Mesenchymal stem cell (in vitro differentiated cells and primary cell): ENCODE results near the gene TRIP12.
A peak's percentile ranks its signal among the peaks of the same experiment; 100 is the strongest.

Experiments
- DNase-seq: peaks from one replicate; pipeline ENCODE4 v3.0.0-alpha.2; 2013
- H2AFZ ChIP-seq: one replicate; pipeline ENCODE4 v1.6.1; 2013; ENCODE audit warnings: low read depth, mild to moderate bottlenecking, control low read depth, inconsistent platforms, low read length, moderate library complexity
- H2AK5ac ChIP-seq: 2 replicates; pipeline ENCODE4 v1.6.1; 2013; ENCODE audit warnings: low read length, moderate library complexity, mild to moderate bottlenecking, inconsistent platforms; ENCODE audit not compliant: severe bottlenecking
- H2BK120ac ChIP-seq: one replicate; pipeline ENCODE4 v1.6.1; 2013; ENCODE audit warnings: low read depth, mild to moderate bottlenecking, inconsistent platforms, low read length, moderate library complexity
- H2BK12ac ChIP-seq, 2 experiments: one replicate each; pipeline ENCODE4 v1.6.1; 2013; ENCODE audit warnings: inconsistent platforms in 2 of 2, low read length in 2 of 2, mild to moderate bottlenecking in 2 of 2, moderate library complexity in 2 of 2, control low read depth in 1 of 2
- H2BK15ac ChIP-seq: one replicate; pipeline ENCODE4 v1.6.1; 2013; ENCODE audit warnings: mild to moderate bottlenecking, low read depth, inconsistent platforms; ENCODE audit not compliant: poor library complexity, severe bottlenecking
- H2BK5ac ChIP-seq: 2 replicates; pipeline ENCODE4 v1.6.1; 2013; ENCODE audit warnings: low read depth, mild to moderate bottlenecking, low read length, control low read depth, inconsistent platforms; ENCODE audit not compliant: poor library complexity, severe bottlenecking
- H3K14ac ChIP-seq, 2 experiments: one replicate each; pipeline ENCODE4 v1.6.1; 2013; ENCODE audit warnings: inconsistent platforms in 2 of 2, low read length in 2 of 2, control low read depth in 1 of 2, mild to moderate bottlenecking in 1 of 2, moderate library complexity in 1 of 2
- H3K18ac ChIP-seq, 2 experiments: one replicate each; pipeline ENCODE4 v1.6.1; 2013; ENCODE audit warnings: inconsistent platforms in 2 of 2, low read length in 2 of 2, control low read depth in 1 of 2, low read depth in 1 of 2, mild to moderate bottlenecking in 1 of 2
- H3K23ac ChIP-seq, 2 experiments: one replicate each; pipeline ENCODE4 v1.6.1; 2013; ENCODE audit warnings: inconsistent platforms in 2 of 2, low read length in 2 of 2, mild to moderate bottlenecking in 2 of 2, moderate library complexity in 2 of 2, control low read depth in 1 of 2
- H3K27ac ChIP-seq: 2 replicates; pipeline ENCODE4 v1.5.1; 2013; ENCODE audit warnings: mild to moderate bottlenecking, moderate library complexity, low read length, control low read depth, inconsistent platforms; ENCODE audit not compliant: poor library complexity, severe bottlenecking
- H3K27me3 ChIP-seq, 2 experiments: 2 replicates each; pipeline versions ENCODE4 v1.6.1 to v1.7.0; 2013; ENCODE audit warnings: low read length in 2 of 2, mild to moderate bottlenecking in 2 of 2, moderate library complexity in 2 of 2, control low read depth in 1 of 2, inconsistent platforms in 1 of 2; ENCODE audit not compliant: control insufficient read depth in 1 of 2, insufficient read depth in 1 of 2
- H3K36me3 ChIP-seq, 2 experiments: 2 replicates each; pipeline versions ENCODE4 v1.6.1 to v1.7.0; 2013; ENCODE audit warnings: low read length in 2 of 2, control low read depth in 1 of 2, inconsistent platforms in 1 of 2, low read depth in 1 of 2, mild to moderate bottlenecking in 1 of 2; ENCODE audit not compliant: insufficient read depth in 2 of 2, control insufficient read depth in 1 of 2
- H3K4ac ChIP-seq, 2 experiments: one replicate each; pipeline ENCODE4 v1.6.1; 2013; ENCODE audit warnings: inconsistent platforms in 2 of 2, low read length in 2 of 2, mild to moderate bottlenecking in 2 of 2, moderate library complexity in 2 of 2, control low read depth in 1 of 2, low read depth in 1 of 2
- H3K4me1 ChIP-seq: 2 replicates; pipeline ENCODE4 v1.6.1; 2013; ENCODE audit warnings: low read depth, low read length, control low read depth; ENCODE audit not compliant: control insufficient read depth, insufficient read depth
- H3K4me2 ChIP-seq: 2 replicates; pipeline ENCODE4 v1.6.1; 2013; ENCODE audit warnings: low read length, mild to moderate bottlenecking, inconsistent platforms; ENCODE audit not compliant: poor library complexity, severe bottlenecking
- H3K4me3 ChIP-seq, 2 experiments: 2 replicates each; pipeline versions ENCODE4 v1.5.1 to v1.7.0; 2013; ENCODE audit warnings: low read length in 2 of 2, mild to moderate bottlenecking in 2 of 2, control low read depth in 1 of 2, low read depth in 1 of 2; ENCODE audit not compliant: insufficient read depth in 1 of 2
- H3K79me1 ChIP-seq: replicated peaks from 2 replicates; pipeline ENCODE4 v1.6.1; 2013; ENCODE audit warnings: mild to moderate bottlenecking, control low read depth, low read length, inconsistent platforms; ENCODE audit not compliant: poor library complexity, severe bottlenecking
- H3K9ac ChIP-seq: 2 replicates; pipeline ENCODE4 v1.7.0; 2013; ENCODE audit warnings: mild to moderate bottlenecking, low read length, moderate library complexity
- H3K9me3 ChIP-seq: 2 replicates; pipeline ENCODE4 v1.7.0; 2013; ENCODE audit warnings: mild to moderate bottlenecking, low read length; ENCODE audit not compliant: control insufficient read depth
- H4K8ac ChIP-seq: one replicate; pipeline ENCODE4 v1.6.1; 2013; ENCODE audit warnings: inconsistent platforms, mild to moderate bottlenecking, low read length, moderate library complexity
- H4K91ac ChIP-seq: one replicate; pipeline ENCODE4 v1.6.1; 2013; ENCODE audit warnings: mild to moderate bottlenecking, low read length, inconsistent platforms
- WGBS: methylation state at CpG from one replicate; pipeline ENCODE4 v1.1.7; 2013; ENCODE audit warnings: mixed read lengths; 5-methylcytosine and 5-hydroxymethylcytosine counted together

The TRIP12 gene

DNA sequence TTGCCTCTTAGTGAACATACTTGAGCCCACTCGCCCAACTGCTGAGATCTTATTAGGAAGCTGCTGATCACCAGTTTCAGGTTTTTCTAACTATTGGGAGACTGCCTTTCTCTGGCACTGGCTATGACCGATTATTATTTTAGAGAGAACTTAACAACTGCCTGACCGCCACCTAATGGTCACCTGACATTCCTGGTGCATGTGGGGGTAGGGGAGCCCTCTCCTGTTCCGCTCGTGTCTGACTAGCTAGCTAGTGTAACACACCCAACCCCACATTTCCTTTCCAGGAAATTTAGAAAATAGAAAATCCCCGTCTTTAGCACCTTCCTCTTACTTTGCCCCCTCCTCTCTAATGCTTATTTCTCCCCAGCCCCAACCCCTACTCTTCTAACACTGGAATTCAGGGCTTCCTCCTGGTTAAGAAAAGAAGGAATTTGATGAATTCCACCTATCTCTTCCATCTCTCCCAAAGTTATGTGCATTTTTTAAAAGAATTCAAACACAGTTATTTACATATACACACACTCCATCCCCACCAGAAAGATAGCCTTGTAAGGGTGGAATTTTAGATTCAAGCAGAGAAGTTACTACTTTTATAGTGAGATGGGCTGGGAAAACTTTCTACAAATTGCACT is 188.1 kb downstream of the TRIP12 start:
- Histone ChIP-seq H3K9ac (no peak overlapping the region), H3K14ac (no peak overlapping the region), H3K4ac (no peak overlapping the region), H3K23ac (no peak overlapping the region), H2BK12ac (no peak overlapping the region), H2BK5ac (no peak overlapping the region), H4K91ac (no peak overlapping the region), H3K79me1 (no peaks in the 10 kb centered on the region), H2BK15ac (no peak overlapping the region), H2AK5ac (no peak overlapping the region), H3K27ac (no peak overlapping the region), H3K4me2 (no peak overlapping the region), H3K27me3 (no peaks in the 10 kb centered on the region), H3K4me3 (no peak overlapping the region), H3K18ac (no peak overlapping the region), H4K8ac (no peak overlapping the region), H3K4me1 (no peaks in the 10 kb centered on the region), H3K36me3 (no peaks in the 10 kb centered on the region), H2BK120ac (no peak overlapping the region), H3K9me3 (peaks cover 18% of the 10 kb centered on the region), H2AFZ (no peak overlapping the region)
- 85% methylated on average over 6 of the region's 6 CpGs for WGBS
- DNase-seq: no peak

DNA sequence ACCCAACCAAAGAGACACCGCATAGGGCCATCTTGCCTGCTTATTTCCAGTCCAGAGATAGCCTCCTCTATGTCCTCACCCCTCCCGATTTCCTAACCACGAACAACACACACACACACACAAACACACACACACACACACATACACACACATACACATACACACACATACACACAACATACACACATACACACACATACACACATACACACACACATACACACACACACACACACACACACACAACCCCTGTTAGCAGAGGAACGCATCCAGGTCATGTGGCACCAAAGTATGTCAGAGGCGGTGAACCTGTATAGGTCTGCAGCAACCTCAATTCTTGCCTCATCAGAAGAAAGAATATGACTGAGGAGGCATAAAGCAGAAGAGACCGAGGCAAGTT is 188.9 kb downstream of the TRIP12 start:
- no peaks in the 10 kb centered on the region for H3K27me3 ChIP-seq
- H4K8ac ChIP-seq: no peak overlapping the region
- peaks cover 12% of the 10 kb centered on the region for H3K9me3 ChIP-seq
- H3K4me1 ChIP-seq: no peaks in the 10 kb centered on the region
- H2BK15ac ChIP-seq: no peak overlapping the region
- no peak overlapping the region for H2AFZ ChIP-seq
- no peak overlapping the region for H2BK120ac ChIP-seq
- no peak overlapping the region for H3K4me3 ChIP-seq
- no peak overlapping the region for H3K9ac ChIP-seq
- WGBS: 94% methylated on average over 6 of the region's 6 CpGs
- H3K79me1 ChIP-seq: no peaks in the 10 kb centered on the region
- H3K14ac ChIP-seq: no peak overlapping the region
- H3K36me3 ChIP-seq: no peaks in the 10 kb centered on the region
- no peak overlapping the region for H2BK5ac ChIP-seq
- H4K91ac ChIP-seq: no peak overlapping the region
- DNase-seq: no peak
- H3K23ac ChIP-seq: no peak overlapping the region
- H3K27ac ChIP-seq: no peak overlapping the region
- H2AK5ac ChIP-seq: no peak overlapping the region
- H3K4ac ChIP-seq: no peak overlapping the region
- no peak overlapping the region for H3K4me2 ChIP-seq
- no peak overlapping the region for H3K18ac ChIP-seq
- H2BK12ac ChIP-seq: no peak overlapping the region

DNA sequence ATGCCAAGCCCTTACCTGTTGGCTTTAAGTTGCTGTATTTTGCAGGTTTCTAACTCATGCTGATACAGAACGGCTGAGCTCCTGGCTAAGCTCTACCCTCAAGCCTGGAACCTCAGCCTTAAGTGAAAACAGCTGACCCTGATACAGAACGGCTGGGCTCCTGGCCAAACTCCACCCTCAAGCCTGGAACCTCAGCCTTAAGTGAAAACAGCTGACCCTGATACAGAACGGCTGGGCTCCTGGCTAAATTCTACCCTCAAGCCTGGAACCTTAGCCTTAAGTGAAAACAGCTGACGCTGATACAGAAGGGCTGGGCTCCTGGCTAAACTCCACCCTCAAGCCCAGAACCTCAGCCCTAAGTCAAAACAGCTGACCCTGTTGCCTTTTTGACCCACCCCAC is 189.9 kb downstream of the TRIP12 start:
- no peak overlapping the region for H3K4ac ChIP-seq
- H3K14ac ChIP-seq: no peak overlapping the region
- 64% methylated on average over 4 of the region's 4 CpGs for WGBS
- no peak overlapping the region for H3K18ac ChIP-seq
- H4K8ac ChIP-seq: no peak overlapping the region
- no peak overlapping the region for H2AFZ ChIP-seq
- no peak overlapping the region for H2BK15ac ChIP-seq
- H3K23ac ChIP-seq: no peak overlapping the region
- H3K27me3 ChIP-seq: no peaks in the 10 kb centered on the region
- no peak overlapping the region for H3K9ac ChIP-seq
- H2BK12ac ChIP-seq: no peak overlapping the region
- no peak overlapping the region for H3K4me3 ChIP-seq
- no peak overlapping the region for H2BK120ac ChIP-seq
- no peak overlapping the region for H3K27ac ChIP-seq
- no peaks in the 10 kb centered on the region for H3K79me1 ChIP-seq
- peak; percentile 11 for DNase-seq
- no peak overlapping the region for H4K91ac ChIP-seq
- no peak overlapping the region for H2AK5ac ChIP-seq
- peaks cover 2% of the 10 kb centered on the region for H3K9me3 ChIP-seq
- H2BK5ac ChIP-seq: no peak overlapping the region
- H3K4me2 ChIP-seq: no peak overlapping the region
- H3K36me3 ChIP-seq: no peaks in the 10 kb centered on the region
- H3K4me1 ChIP-seq: no peaks in the 10 kb centered on the region

DNA sequence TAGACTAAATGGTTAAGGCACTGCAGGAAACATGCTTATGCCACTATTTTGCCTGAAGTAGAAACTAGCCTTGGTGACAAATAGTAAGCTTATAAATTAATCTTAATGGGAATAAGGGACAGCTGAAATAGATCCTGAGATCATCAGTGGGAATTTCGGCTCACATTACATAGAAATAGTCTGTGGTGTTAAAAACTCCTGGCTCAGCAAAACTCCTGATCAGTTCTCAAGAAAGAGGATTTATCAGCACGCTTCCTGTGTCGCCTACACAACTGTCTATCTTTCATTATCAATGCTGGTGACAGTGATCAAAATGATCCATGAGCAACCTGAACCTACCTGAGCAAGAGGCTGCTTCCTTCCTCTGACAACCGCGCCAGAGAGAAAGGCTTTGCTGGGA is 190.4 kb downstream of the TRIP12 start:
- no peak for DNase-seq
- H3K36me3 ChIP-seq: no peaks in the 10 kb centered on the region
- H3K9me3 ChIP-seq: no peaks in the 10 kb centered on the region
- H3K23ac ChIP-seq: no peak overlapping the region
- 94% methylated on average over 5 of the region's 5 CpGs for WGBS
- no peak overlapping the region for H2BK15ac ChIP-seq
- no peak overlapping the region for H4K91ac ChIP-seq
- no peak overlapping the region for H3K9ac ChIP-seq
- H2AK5ac ChIP-seq: no peak overlapping the region
- no peaks in the 10 kb centered on the region for H3K4me1 ChIP-seq
- no peak overlapping the region for H3K27ac ChIP-seq
- H2AFZ ChIP-seq: no peak overlapping the region
- no peak overlapping the region for H3K4me2 ChIP-seq
- no peak overlapping the region for H4K8ac ChIP-seq
- no peak overlapping the region for H3K4me3 ChIP-seq
- H3K14ac ChIP-seq: no peak overlapping the region
- H3K4ac ChIP-seq: no peak overlapping the region
- H3K27me3 ChIP-seq: no peaks in the 10 kb centered on the region
- H3K18ac ChIP-seq: no peak overlapping the region
- no peak overlapping the region for H2BK12ac ChIP-seq
- no peak overlapping the region for H2BK120ac ChIP-seq
- no peak overlapping the region for H2BK5ac ChIP-seq
- H3K79me1 ChIP-seq: no peaks in the 10 kb centered on the region
